GM19467 (cell line): ENCODE results near the gene POLD1.
"Not testable (repeated sequence)": the region's sequence is repeated elsewhere in the genome, so short reads cannot be mapped to it uniquely, and the experiment has no call there.

Experiments used
- ATAC-seq: cut with Tn5 transposase; IDR thresholded peaks from one replicate; pipeline ENCODE4 v1.9.1; 2021; ENCODE audit warnings: mild to moderate bottlenecking, moderate library complexity; ENCODE audit not compliant: unreplicated experiment

The POLD1 gene

DNA sequence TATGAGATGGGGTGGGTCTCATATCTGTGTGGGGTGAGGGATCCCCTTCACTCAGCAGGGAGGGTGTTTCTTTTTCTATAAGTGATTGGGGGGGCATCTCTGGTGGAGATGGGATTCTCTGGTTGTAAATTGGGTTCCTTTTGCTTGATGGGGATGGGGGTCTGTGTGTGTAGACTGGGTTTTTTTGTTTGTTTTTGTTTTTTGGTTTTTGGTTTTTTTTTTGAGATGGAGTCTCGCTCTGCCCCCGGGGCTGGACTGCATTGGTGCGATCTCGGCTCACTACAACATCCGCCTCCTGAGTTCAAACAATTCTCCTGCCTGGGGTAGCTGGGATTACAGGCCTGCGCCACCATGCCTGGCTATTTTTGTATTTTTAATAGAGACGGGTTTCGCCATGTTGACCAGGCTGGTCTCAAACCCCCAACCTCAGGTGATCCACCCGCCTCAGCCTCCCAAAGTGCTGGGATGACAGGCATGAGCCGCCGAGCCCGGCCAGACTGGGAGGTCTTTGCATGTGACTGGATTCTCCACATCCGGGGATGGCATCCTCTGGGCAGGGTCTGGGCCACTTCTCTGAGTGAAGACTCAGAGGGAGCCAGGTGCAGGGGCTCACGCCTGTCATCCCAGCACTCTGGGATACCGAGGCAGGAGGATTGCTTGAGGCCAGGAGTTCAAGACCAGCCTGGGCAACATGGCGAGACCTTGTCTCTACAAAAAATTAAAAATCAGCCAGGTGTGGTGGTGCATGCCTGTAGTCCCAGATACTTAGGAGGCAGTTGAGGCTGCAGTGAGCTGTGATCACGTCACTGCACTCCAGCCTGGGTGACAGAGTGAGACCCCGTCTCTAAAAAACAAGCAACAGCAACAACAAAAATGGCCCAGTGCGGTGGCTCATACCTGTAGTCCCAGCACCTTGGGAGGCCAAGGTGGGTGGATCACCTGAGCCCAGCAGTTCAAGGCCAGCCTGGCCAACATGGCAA is 49.3 kb downstream of the POLD1 start:
- no peak for ATAC-seq

DNA sequence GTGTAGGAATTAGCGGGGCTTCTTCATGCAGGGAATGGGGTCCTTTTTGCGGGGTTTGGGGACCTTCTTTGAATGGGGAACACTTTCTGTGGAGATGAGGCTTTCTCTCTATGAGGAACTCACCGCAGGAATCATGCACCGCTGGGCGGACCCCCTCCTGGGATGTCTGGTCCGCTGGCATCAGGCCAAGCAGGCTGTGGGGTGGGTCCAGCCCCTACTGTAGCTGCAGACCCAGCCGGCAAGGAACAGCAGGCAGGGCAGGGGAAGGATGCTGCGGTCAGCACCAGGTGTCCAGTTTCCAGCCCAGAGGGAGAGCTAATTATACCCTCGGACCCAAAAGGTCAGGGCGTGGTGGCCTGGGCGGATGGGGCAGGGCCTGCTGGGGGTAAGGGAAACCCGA is 50.4 kb downstream of the POLD1 start:
- ATAC-seq: no peak

- no peak for ATAC-seq
Observed at GRCh38 chr19:50435221-50435620, 51.1 kb downstream of the POLD1 start.

- ATAC-seq: no peak
Observed at GRCh38 chr19:50435627-50436026, 51.5 kb downstream of the POLD1 start.

DNA sequence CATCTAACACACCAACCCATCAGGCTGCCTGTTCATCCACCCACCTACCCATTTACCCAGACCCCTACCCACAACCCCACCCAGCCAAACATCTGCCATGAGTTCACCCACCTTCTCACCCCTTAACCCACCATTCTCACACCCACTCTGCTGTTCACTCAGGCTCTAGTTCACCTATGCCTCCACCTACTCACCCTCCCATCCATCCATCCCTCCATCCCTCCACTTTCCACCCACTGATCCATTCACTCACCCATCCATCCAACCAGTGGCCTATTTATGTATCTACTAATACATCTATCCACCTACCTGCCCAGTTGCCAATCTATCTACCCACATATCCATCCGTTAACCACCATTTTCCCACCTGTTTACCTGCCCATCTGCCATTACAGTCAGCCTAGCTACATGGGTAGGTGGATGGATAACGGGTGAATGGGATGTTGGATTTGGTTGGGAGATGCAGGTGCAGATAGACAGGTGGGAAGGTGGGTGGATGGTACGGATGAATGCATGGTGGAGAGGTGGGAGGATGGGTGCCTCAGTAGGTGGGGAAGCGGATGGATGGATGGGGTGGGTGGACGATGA is 53.8 kb downstream of the POLD1 start:
- no peak for ATAC-seq

GRCh38 chr19:50439130-50439529 is 55.0 kb downstream of the POLD1 start:
- not testable (repeated sequence) for ATAC-seq

GRCh38 chr19:50444059-50444458 is 59.9 kb downstream of the POLD1 start:
- no peak for ATAC-seq

DNA sequence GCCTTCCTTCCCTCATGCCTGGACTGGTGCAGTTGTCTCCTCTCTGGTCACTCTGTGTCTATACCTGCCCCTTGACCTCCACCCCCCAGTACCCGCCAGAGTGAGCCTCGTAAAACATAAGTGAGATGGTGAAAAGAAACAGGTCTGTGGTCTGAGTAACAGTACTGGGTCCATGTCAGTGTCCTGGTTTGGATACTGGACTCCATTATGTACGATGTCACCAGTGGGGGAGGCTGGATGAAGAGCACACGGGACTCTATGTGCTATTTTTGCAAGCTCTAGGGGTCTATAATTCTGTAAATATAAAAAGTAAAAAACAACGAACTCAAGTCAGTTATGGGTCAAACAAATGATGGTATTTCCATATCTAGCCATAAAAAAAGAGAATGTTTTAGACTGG is 62.9 kb downstream of the POLD1 start:
- ATAC-seq: no peak

DNA sequence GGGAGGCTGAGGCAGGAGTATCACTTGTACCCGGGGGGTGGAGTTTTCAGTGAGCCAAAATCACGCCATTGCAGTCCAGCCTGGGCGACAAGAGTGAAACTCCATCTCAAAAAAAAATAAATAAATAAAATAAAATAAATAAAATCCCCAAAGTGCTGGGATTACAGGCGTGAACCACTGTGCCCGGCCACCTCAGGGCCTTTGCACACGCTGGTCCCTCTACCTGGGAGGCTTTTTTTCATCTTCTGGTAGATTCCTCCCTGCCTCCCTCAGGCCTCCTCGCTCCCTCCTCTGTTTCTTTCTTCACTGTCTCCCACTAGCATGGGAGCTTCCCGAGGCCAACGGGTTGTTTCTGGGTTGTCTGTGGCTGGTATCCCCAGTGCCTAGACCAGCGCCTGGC is 63.6 kb downstream of the POLD1 start:
- no peak for ATAC-seq

DNA sequence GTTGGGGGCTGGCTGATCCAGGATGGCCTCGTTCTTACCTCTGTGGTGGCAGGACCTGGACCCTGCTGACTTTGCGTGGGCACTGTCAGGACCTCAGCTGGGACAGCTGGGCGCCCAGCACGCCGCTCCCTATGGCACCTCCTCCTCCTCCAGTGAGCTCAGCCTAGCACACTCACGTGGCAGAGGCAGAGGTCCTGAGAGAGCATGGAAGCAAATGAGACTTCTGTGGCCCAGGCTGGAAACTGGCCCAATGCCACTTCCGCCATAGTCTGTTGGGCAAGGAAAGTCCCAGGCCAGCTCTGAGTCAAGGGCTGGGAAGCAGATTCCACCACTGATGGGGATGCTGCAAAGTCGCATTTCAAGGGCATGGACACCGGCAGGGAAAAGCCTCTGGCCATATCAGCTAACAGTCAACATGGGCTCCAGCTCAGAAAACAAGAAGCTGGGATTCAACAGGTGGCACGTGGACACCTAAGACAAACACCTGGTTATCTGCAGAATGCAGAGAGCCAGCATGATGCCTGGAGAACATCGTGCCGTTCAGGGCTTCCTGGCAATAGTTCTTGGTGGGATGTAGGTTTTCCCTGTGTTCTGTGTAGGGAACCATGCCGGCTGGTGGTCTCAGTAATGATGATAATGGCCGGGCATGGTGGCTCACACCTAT is 65.2 kb downstream of the POLD1 start:
- ATAC-seq: no peak

DNA sequence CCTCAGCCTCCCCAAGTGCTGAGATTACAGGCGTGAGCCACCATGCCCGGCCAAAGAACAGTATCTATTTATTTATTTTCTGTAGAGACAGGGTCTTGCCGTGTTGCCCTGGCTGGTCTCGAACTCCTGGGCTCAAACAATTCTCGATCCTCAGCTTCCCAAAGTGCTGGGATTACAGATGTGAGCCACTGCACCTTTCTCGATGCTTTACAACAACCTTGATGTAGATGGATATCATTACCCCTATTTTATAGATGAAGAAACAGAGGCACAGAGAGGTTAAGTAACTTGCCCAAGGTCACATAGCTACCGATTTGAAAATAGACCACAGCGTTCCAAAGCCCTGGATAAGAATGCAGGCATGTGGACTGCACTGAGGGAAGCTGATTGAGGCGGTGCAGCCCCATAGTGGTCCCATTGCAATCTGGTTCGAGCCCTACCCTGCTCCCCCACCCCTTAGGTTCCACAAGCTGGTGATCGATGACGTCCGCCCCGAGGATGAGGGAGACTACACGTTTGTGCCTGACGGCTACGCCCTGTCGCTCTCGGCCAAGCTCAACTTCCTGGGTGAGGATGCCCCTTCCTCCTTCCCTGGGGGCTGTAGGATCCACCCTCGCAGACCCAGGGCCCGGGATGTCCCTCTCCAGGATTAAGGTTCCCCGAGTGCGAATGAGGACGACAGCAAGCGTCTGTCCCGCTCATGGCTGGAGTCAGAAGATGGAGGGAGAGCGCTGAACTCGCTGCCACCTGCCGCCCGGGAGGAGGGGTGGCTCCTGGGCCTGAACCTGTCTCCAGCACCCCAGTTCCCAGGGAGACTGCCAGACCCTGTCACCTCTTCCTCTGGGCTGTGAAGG is 66.4 kb downstream of the POLD1 start:
- ATAC-seq: no peak

- ATAC-seq: no peak
Observed at GRCh38 chr19:50451223-50451534, 67.0 kb downstream of the POLD1 start.

GRCh38 chr19:50453243-50453642 is 69.1 kb downstream of the POLD1 start:
- no peak for ATAC-seq

DNA sequence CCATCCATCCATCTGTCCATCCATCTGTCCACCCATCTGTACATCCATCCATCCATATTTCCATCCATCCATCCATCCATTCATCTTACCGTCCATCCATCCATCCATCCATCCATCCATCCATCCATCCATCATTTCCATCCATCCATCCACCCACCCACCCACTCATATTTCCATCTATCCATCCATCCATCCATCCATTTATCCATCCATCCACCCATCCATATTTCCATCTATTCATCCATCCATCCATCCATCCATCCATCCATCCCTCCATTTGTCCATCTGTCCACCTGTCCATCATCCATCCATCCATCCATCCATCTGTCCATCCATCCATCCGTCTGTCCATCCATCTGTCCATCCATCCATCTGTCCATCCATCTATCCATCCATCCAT is 71.8 kb downstream of the POLD1 start:
- no peak for ATAC-seq

- ATAC-seq: no peak
Observed at GRCh38 chr19:50457300-50457699, 73.2 kb downstream of the POLD1 start.

DNA sequence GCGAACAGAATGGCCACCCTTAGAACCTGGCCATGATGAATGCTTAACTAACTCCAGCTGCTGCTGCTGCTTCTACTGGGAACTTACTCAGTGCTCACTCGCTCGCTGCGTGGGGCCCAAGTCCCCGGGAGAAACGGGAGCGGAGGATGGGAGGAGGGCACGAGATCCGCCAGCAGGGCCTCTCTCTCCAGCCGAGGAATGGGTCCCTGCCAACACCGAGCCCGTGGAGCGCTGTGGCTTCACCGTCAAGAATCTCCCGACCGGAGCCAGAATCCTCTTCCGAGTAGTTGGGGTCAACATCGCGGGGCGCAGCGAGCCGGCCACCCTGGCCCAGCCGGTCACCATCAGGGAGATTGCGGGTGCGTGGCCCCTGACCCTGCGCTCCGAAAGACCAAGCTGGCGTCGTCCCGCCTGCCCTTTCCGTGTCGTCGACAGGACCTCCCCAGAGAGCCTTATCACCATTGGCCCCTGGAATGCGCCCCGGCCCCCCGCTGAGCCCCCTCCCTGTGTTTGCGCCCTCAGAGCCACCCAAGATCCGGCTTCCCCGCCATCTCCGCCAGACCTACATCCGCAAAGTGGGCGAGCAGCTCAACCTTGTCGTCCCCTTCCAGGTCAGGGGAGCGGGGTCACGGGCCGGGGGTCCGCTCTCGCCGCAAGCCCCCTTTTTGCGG is 74.4 kb downstream of the POLD1 start:
- ATAC-seq: no peak

DNA sequence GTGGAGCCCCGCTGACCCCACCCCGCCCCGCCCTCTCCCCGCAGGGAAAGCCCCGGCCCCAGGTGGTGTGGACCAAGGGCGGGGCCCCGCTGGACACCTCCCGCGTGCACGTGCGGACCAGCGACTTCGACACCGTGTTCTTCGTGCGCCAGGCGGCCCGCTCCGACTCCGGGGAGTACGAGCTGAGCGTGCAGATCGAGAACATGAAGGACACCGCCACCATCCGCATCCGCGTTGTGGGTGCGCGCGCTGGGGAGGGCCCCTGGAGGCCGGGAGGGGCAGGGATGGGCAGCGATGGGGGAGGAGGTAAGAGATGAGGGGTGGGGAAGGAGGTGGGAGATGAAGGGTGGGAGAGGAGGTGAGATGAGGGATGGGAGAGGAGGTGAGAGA is 74.9 kb downstream of the POLD1 start:
- ATAC-seq: no peak

DNA sequence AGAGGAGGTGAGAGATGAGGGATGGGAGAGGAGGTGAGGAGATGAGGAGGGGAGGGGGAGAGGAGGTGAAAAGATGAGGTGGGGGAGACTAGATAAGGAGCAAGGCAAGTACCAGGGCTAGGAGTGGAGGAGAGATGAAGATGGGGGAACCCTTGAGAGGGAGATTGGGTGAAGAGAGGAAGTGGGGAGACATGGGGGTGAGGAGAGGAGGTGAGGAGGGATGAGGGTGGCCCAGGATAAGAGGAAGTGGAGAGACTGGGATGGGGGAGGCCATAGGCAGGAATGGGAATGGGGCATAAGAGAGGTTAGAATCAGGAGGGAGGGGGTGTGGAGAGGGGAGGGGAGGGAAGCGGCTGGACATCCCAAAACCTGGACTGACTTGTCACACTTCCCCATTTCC is 75.5 kb downstream of the POLD1 start:
- ATAC-seq: no peak

- ATAC-seq: no peak
Observed at GRCh38 chr19:50460161-50460765, 76.1 kb downstream of the POLD1 start.
